ENCODE data around the gene CENPU.
"Not testable (repeated sequence)": the region's sequence is repeated elsewhere in the genome, so short reads cannot be mapped to it uniquely, and the experiment has no call there.

Gene CENPU

GRCh38 chr4:184741651-184742050 is 7.8 kb upstream of the CENPU start:
- peaks cover 23% of the 10 kb centered on the region for H3K4me1 Mint-ChIP-seq (ENCODE audit: low read depth)
- H3K9me3 Mint-ChIP-seq (ENCODE audit: low read depth); H3K4me3 Mint-ChIP-seq; H3K27ac Mint-ChIP-seq; H3K36me3 Mint-ChIP-seq; H3K27me3 Mint-ChIP-seq: not testable (repeated sequence)

GRCh38 chr4:184740980-184741391 is 7.1 kb upstream of the CENPU start:
- H3K36me3 Mint-ChIP-seq: no peaks in the 10 kb centered on the region
- peaks cover 16% of the 10 kb centered on the region for H3K4me1 Mint-ChIP-seq (ENCODE audit: low read depth)
- no peak overlapping the region for H3K27ac Mint-ChIP-seq
- no peaks in the 10 kb centered on the region for H3K27me3 Mint-ChIP-seq
- no peaks in the 10 kb centered on the region for H3K9me3 Mint-ChIP-seq (ENCODE audit: low read depth)
- no peak overlapping the region for H3K4me3 Mint-ChIP-seq

DNA sequence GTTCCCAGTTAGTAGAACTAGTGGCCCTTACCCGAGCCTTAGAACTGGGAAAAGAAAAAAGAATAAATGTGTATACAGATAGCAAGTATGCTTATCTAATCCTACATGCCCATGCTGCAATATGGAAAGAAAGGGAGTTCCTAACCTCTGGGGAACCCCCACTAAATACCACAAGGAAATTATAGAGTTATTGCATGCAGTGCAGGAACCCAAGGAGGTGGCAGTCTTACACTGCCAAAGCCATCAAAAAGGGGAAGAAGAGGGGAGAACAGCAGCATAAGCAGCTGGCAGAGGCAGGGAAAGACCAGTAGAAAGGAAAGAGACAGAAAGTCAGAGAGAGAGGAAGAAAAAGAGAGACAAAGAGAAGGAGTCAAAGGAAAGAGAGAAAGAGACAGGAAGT is 5.7 kb upstream of the CENPU start:
- not testable (repeated sequence) for H3K4me3 Mint-ChIP-seq; H3K36me3 Mint-ChIP-seq; H3K27me3 Mint-ChIP-seq; H3K9me3 Mint-ChIP-seq (ENCODE audit: low read depth)
- Mint-ChIP-seq H3K27ac (peak overlapping the region; percentile 5), H3K4me1 (ENCODE audit: low read depth) (peaks cover 14% of the 10 kb centered on the region)

DNA sequence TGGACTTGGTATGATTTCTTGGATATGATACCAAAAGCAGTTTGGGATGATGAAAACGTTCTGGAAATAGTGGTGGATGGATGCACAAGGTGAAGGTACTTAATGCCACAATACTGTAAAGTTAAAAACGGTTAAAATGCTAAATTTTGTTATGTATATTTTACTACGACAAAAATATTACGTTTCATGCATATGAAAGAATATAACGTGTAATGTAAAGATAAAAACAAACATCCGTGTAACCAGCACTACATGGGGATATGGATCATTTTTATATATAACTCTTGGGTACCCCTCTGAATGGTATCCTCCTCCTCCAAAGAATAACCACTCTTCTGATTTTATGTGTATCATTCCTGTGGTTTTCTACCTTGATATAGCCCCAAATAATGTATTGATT is 862 bp upstream of the CENPU start:
- peak overlapping the region; percentile 94 for H3K4me3 Mint-ChIP-seq
- H3K9me3 Mint-ChIP-seq (ENCODE audit: low read depth): no peaks in the 10 kb centered on the region
- H3K27ac Mint-ChIP-seq: peak overlapping the region; percentile 90
- no peaks in the 10 kb centered on the region for H3K36me3 Mint-ChIP-seq
- H3K27me3 Mint-ChIP-seq: no peaks in the 10 kb centered on the region
- peaks cover 22% of the 10 kb centered on the region for H3K4me1 Mint-ChIP-seq (ENCODE audit: low read depth)

DNA sequence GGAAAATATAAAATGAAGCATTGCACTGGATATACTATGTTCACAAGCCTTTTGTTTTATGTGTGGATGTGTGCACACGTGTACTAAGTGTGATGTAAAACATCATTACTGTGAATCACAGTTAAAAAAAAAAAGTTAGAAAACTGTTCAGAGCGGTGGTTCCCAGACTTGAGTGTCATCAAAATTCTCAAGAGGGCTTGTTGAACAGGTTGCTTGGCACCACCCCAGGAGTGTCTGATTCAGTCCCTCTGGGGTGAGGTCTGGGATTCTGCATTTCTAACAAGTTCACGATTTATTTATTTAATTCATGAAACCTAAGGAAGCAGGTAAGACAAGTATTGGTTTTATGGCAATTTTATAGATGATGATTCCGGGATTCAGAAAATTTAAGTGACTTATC is 1.8 kb downstream of the CENPU start:
- no peaks in the 10 kb centered on the region for H3K9me3 Mint-ChIP-seq (ENCODE audit: low read depth)
- H3K4me3 Mint-ChIP-seq: peak overlapping the region; percentile 94
- no peak overlapping the region for H3K27ac Mint-ChIP-seq
- H3K4me1 Mint-ChIP-seq (ENCODE audit: low read depth): peaks cover 15% of the 10 kb centered on the region
- H3K27me3 Mint-ChIP-seq: no peaks in the 10 kb centered on the region
- peaks cover 7% of the 10 kb centered on the region for H3K36me3 Mint-ChIP-seq

DNA sequence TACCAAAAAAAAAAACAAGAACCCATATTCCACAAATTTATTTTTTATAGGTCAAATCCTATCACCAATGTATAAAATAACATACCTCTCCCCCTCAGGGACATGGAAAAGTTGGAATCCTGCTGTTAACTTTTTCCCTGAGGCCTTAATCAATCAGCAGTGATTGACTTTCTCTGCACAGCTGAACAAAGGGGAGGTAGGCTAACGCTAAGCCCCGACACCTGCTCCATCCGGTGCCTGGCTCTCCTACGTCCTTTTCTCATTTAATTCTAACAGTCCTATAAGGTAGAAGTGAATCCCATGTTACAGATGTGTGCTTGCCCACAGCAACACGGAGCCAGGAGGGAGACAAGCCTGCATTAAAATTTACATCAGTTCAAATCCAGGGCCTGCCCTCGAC is 2.8 kb downstream of the CENPU start:
- no peak overlapping the region for H3K27ac Mint-ChIP-seq
- H3K27me3 Mint-ChIP-seq: no peaks in the 10 kb centered on the region
- no peaks in the 10 kb centered on the region for H3K9me3 Mint-ChIP-seq (ENCODE audit: low read depth)
- H3K36me3 Mint-ChIP-seq: peaks cover 7% of the 10 kb centered on the region
- H3K4me1 Mint-ChIP-seq (ENCODE audit: low read depth): peaks cover 15% of the 10 kb centered on the region
- H3K4me3 Mint-ChIP-seq: no peak overlapping the region

DNA sequence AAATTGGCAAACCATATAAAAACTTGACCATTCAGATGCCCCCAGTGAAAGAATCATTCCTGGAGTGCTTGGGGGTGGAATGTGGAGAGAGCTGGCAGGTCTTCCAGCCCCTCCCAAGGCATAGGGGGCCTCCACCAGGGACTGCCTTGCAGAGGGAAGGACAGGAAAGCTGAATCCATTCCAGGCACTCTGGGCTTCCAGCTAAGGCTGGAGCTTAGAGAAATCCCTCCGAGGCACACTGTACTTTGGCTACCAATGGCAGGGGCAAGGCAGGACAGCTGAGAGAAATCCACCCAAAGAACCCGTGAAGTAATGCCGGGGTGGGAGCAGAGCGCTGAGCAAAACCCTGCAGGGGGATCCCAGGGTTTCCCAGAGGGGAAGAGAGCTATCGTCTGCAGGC is 4.0 kb downstream of the CENPU start:
- Mint-ChIP-seq H3K4me3 (no peak overlapping the region), H3K4me1 (ENCODE audit: low read depth) (peaks cover 15% of the 10 kb centered on the region), H3K9me3 (ENCODE audit: low read depth) (no peaks in the 10 kb centered on the region), H3K27ac (no peak overlapping the region), H3K27me3 (no peaks in the 10 kb centered on the region), H3K36me3 (peaks cover 9% of the 10 kb centered on the region)

DNA sequence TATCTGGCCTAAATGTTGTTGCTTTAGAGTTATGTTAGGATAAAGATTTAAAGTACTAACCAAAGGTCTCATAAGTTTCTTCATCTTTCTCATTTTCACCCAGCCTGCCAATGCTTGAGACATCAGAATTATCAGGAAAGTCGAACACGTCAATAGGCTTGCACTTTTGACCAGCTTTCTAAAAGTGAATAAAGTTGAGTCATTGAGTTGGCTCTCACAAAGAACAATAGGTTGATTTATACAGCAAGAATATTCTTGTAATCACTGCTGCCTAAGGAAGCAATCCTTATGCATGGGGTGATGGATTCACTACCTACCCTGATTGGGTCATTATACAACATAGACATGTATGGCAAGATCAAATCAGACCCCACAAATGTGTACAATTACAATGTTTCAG is 5.0 kb downstream of the CENPU start:
- no peak overlapping the region for H3K27ac Mint-ChIP-seq
- H3K27me3 Mint-ChIP-seq: no peaks in the 10 kb centered on the region
- H3K9me3 Mint-ChIP-seq (ENCODE audit: low read depth): no peaks in the 10 kb centered on the region
- H3K4me3 Mint-ChIP-seq: no peak overlapping the region
- peaks cover 13% of the 10 kb centered on the region for H3K36me3 Mint-ChIP-seq
- H3K4me1 Mint-ChIP-seq (ENCODE audit: low read depth): peaks cover 8% of the 10 kb centered on the region

GRCh38 chr4:184727430-184727829 is 6.5 kb downstream of the CENPU start:
- no peak overlapping the region for H3K27ac Mint-ChIP-seq
- H3K4me1 Mint-ChIP-seq (ENCODE audit: low read depth): peaks cover 4% of the 10 kb centered on the region
- H3K36me3 Mint-ChIP-seq: peaks cover 20% of the 10 kb centered on the region

DNA sequence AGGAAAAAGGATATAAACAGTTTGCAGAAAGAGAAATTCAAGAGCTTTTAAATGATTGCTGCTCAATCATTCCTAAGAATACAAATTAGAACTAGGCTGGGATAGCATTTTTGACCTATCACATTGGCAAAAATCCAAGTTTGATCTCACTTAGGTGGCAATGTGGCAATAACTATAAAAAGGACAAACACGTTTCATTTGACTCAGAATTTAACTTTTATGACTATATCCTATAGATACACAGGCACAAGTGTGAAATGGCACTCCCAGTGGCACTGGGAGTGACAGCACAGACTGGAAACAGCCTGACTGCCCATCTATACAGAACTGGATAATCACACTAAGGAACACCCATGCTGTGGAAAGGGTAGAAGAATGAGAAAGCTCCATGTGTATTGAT is 11.1 kb downstream of the CENPU start:
- H3K27ac Mint-ChIP-seq: no peak overlapping the region
- H3K4me3 Mint-ChIP-seq: no peak overlapping the region
- H3K36me3 Mint-ChIP-seq: peaks cover 43% of the 10 kb centered on the region
- H3K9me3 Mint-ChIP-seq (ENCODE audit: low read depth): peaks cover 5% of the 10 kb centered on the region
- no peaks in the 10 kb centered on the region for H3K27me3 Mint-ChIP-seq
- no peaks in the 10 kb centered on the region for H3K4me1 Mint-ChIP-seq (ENCODE audit: low read depth)

More at GRCh38 chr4:184727430-184727829, 6.5 kb downstream of the CENPU start:
- Mint-ChIP-seq H3K9me3 (ENCODE audit: low read depth) (no peaks in the 10 kb centered on the region), H3K4me3 (no peak overlapping the region), H3K27me3 (no peaks in the 10 kb centered on the region)

- no peaks in the 10 kb centered on the region for H3K4me1 Mint-ChIP-seq (ENCODE audit: low read depth)
- H3K36me3 Mint-ChIP-seq: peaks cover 42% of the 10 kb centered on the region
- no peaks in the 10 kb centered on the region for H3K27me3 Mint-ChIP-seq
- H3K4me3 Mint-ChIP-seq: no peak overlapping the region
- H3K9me3 Mint-ChIP-seq (ENCODE audit: low read depth): peaks cover 5% of the 10 kb centered on the region
- H3K27ac Mint-ChIP-seq: no peak overlapping the region
These were observed 12.6 kb downstream of the CENPU start for GRCh38 chr4:184721254-184721653.

DNA sequence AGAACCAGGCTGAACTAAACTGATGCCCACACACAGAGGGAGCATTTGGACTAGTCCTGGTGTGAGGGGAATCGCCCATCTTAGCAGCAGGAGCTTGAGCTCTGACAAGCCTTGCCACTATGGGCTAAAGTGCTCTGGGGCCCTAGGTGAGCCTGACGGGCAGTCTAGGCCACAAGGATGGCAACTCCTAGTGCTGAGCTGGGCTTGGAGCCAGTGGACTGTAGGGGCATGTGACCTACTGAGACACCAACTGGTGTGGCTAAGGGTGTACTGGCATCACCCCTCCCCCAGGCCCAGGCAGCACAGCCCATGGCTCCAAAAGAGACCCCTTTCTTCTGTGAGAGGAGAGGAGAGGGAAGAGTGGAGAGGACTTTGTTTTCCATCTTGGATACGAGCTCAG is 14.5 kb downstream of the CENPU start:
- no peaks in the 10 kb centered on the region for H3K4me1 Mint-ChIP-seq (ENCODE audit: low read depth)
- no peaks in the 10 kb centered on the region for H3K27me3 Mint-ChIP-seq
- H3K4me3 Mint-ChIP-seq: no peak overlapping the region
- peaks cover 5% of the 10 kb centered on the region for H3K9me3 Mint-ChIP-seq (ENCODE audit: low read depth)
- H3K27ac Mint-ChIP-seq: no peak overlapping the region
- peaks cover 44% of the 10 kb centered on the region for H3K36me3 Mint-ChIP-seq

DNA sequence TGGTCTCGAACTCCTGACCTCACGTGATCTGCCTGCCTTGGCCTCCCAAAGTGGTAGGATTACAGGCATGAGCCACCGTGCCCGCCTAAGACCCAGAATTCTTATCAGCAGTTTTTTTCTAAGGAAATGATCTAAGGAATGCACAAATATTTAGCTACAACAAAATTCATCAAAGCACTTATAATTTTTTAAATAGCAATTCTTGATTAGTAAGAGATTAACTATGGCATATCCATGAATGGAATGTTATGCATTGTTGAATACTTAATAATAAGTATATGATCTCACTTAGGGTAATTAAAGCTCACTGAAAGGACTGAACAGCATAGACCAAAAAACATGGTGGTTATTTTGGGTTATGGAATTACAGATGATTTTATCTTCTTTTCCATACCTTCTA is 18.4 kb downstream of the CENPU start:
- H3K27me3 Mint-ChIP-seq: no peaks in the 10 kb centered on the region
- no peaks in the 10 kb centered on the region for H3K9me3 Mint-ChIP-seq (ENCODE audit: low read depth)
- no peak overlapping the region for H3K27ac Mint-ChIP-seq
- H3K4me1 Mint-ChIP-seq (ENCODE audit: low read depth): no peaks in the 10 kb centered on the region
- no peak overlapping the region for H3K4me3 Mint-ChIP-seq
- peaks cover 26% of the 10 kb centered on the region for H3K36me3 Mint-ChIP-seq

DNA sequence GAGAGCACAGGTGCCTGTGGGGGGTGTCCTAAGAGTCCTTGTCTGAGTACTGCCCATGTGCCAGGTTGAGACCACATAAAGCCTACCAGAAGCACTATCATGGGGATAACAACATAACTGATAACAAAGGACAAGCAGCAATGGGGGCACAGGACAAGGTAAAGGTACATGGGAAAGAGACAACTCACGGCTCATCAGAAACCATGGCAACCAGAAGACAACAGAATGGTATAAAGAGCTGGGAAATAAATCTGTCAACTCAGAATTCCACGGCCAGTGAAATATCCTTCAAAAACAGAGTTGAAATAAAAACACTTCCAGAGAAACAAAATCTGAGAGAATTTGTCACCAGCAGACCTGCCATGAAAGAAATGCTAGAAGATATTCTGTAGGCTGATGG is 20.0 kb downstream of the CENPU start:
- Mint-ChIP-seq H3K27me3 (no peaks in the 10 kb centered on the region), H3K9me3 (ENCODE audit: low read depth) (no peaks in the 10 kb centered on the region), H3K4me1 (ENCODE audit: low read depth) (no peaks in the 10 kb centered on the region), H3K27ac (no peak overlapping the region), H3K4me3 (no peak overlapping the region), H3K36me3 (peaks cover 17% of the 10 kb centered on the region)

DNA sequence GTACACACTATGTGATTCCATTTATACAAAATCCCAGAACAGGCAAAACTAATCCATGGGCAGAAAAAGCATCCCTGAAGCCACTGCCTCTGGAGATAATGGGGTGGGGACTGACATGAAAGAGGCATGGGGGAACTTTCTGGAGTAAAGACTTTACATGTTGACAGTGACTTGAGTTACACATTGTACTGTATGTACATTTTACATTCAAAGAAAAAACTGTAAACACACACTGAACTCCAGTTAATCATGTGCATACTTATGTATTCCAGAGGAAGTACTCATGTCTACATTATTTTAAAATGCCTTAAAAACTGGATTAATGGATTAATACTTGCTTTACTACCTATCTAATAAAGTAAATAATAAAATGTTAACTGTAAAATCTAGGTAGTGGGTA is 21.6 kb downstream of the CENPU start:
- Mint-ChIP-seq H3K9me3 (ENCODE audit: low read depth) (no peaks in the 10 kb centered on the region), H3K27me3 (no peaks in the 10 kb centered on the region), H3K36me3 (peaks cover 11% of the 10 kb centered on the region), H3K27ac (no peak overlapping the region), H3K4me1 (ENCODE audit: low read depth) (no peaks in the 10 kb centered on the region), H3K4me3 (no peak overlapping the region)

GRCh38 chr4:184706453-184706852 is 27.4 kb downstream of the CENPU start:
- Mint-ChIP-seq H3K4me3 (no peak overlapping the region), H3K4me1 (ENCODE audit: low read depth) (peaks cover 1% of the 10 kb centered on the region), H3K27me3 (no peaks in the 10 kb centered on the region), H3K27ac (no peak overlapping the region), H3K9me3 (ENCODE audit: low read depth) (no peaks in the 10 kb centered on the region), H3K36me3 (peaks cover 19% of the 10 kb centered on the region)

DNA sequence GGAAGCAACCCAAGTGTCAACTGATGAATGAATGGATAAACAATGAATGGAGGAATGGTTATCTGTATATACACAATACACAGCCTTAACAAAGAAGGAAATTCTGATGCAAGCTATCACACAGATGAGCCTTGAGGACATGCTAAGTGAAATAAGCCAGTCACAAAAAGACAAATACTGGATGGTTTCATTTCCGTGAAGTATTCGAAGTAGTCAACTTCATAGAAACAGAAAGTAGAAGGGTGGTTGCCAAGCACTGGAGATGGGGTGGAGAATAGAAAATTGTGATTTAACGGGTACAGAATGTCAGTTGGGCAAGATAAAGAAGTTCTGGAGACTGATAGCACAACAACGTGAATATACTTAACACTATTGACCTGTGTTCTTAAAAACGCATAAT is 28.2 kb downstream of the CENPU start:
- H3K4me3 Mint-ChIP-seq: no peak overlapping the region
- no peaks in the 10 kb centered on the region for H3K27me3 Mint-ChIP-seq
- peaks cover 1% of the 10 kb centered on the region for H3K4me1 Mint-ChIP-seq (ENCODE audit: low read depth)
- H3K27ac Mint-ChIP-seq: no peak overlapping the region
- peaks cover 19% of the 10 kb centered on the region for H3K36me3 Mint-ChIP-seq
- no peaks in the 10 kb centered on the region for H3K9me3 Mint-ChIP-seq (ENCODE audit: low read depth)
